ENCODE measurements around the gene IL2RA.
"Not testable (repeated sequence)": the region's sequence is repeated elsewhere in the genome, so short reads cannot be mapped to it uniquely, and the experiment has no call there.

Gene IL2RA

DNA sequence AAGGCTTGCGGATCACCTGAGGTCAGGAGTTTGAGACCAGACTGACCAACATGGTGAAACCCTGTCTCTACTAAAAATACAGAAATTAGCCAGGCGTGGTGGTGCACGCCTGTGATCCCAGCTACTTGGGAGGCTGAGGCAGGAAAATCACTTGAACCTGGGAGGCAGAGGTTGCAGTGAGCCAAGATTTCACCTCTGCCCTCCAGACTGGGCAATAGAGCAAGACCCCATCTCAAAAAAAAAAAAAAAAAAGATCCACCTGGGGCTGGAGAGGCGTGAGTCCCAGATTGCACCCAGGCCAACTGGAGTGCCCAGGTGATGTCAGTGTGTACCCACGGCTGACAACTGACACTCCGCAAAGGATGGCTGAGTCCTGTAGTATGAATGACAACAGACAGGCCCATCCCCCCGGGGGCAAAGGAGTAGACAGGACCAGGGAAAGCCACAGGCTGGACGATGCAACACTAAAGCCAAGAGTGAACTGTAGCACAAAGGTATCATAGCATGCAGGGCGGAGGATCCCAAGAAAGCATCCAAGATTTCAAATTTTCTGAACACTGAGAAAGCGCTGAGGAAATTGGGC lies 99.7 kb downstream of the IL2RA start:
- not testable (repeated sequence) for DNase-seq

DNA sequence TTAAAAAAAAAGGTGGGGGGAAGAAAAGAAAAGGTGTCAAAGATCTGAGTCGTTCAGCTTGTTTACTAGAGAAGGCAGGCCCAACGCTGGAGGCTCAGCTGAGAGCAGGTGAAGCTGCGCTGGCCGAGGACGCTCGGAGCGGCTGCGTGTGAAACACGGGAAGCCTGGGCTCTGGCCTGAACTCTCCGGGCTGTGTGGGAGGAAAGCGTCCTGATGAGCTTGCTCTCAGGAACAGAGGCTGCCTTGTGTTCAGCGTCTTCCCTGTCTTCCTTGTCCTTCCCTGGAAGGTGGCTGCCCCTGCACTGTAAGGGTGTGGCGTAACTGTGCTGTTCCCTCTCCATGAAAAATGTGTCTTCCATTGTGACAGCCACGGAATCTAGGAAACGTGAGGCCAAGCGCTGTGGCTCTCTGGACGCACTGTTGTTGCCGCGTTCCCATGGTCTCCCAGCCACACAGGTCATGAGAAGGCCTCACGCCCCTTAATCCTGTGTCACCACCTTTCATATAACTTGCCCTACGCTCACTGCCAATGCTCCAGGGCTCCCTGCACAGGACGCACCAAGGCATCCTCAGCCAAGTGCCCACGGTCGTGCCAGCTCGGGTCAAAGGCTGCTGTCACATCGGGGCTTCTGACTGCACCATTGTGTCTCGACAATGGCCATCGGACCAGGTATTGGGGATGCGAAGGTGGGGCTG lies 100.6 kb downstream of the IL2RA start:
- DNase-seq = no peak

DNA sequence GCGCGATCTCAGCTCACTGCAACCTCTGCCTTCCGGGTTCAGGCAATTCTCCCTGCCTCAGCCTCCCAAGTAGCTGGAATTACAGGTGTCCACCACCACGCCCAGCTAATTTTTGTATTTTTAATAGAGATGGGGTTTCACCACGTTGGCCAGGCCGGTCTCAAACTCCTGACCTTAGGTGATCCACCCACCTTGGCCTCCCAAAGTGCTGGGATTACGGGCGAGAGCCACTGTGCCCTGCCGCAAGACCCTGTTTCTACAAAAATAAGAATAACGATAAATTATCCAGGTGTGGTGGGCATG lies 101.2 kb downstream of the IL2RA start:
- not testable (repeated sequence) for DNase-seq
